ENCODE results near the gene USP31. TPM values are rescaled to one million over a fixed set of nuclear protein-coding genes. Genes with fewer than 3 reads are reported as not detected.
A peak's percentile ranks its signal among the peaks of the same experiment; 100 is the strongest.

USP31 gene
- total RNA-seq, 2 donors from 2014 or later: 16.2 to 67.3 TPM

- Histone ChIP-seq H3K4me3 (no peak overlapping the region), H3K9me3 (no peaks in the 10 kb centered on the region), H3K36me3 (no peaks in the 10 kb centered on the region), H3K27me3 (replicated peaks; ENCODE audit: insufficient read depth) (no peaks in the 10 kb centered on the region), H3K27ac (peak overlapping the region; percentile 9 to 17), H3K4me1 (replicated peaks) (no peaks in the 10 kb centered on the region)
- no peak for TF ChIP-seq CTCF (IDR thresholded peaks at IDR 0.05)
- TF ChIP-seq POLR2A (IDR thresholded peaks at IDR 0.05): no peak
- TF ChIP-seq POLR2AphosphoS5 (IDR thresholded peaks at IDR 0.05): no peak
- 9% methylated on average over 2 of the region's 2 CpGs for WGBS
- intact Hi-C loops (cut with DNase I): no loop called here
- DNase-seq (ENCODE audit: low spot score): no peak
Observed at GRCh38 chr16:23125277-23125676, 24.0 kb downstream of the USP31 start.

GRCh38 chr16:23124315-23124714 is 24.9 kb downstream of the USP31 start:
- no peaks in the 10 kb centered on the region for H3K4me1 ChIP-seq (replicated peaks)
- DNase-seq (ENCODE audit: low spot score): no peak
- H3K36me3 ChIP-seq: no peaks in the 10 kb centered on the region
- no peaks in the 10 kb centered on the region for H3K27me3 ChIP-seq (replicated peaks; ENCODE audit: insufficient read depth)
- intact Hi-C loops (cut with DNase I): no loop called here
- TF ChIP-seq CTCF (IDR thresholded peaks at IDR 0.05) (no peak), POLR2AphosphoS5 (IDR thresholded peaks at IDR 0.05) (peak; percentile 35)
- H3K9me3 ChIP-seq: no peaks in the 10 kb centered on the region
- 79% methylated on average over 8 of the region's 8 CpGs for WGBS
- peak overlapping the region in 1 of 2 donors; percentile 27 for H3K27ac ChIP-seq
- H3K4me3 ChIP-seq: no peak overlapping the region

- no peaks in the 10 kb centered on the region for H3K9me3 ChIP-seq
- WGBS: 59% methylated on average over 5 of the region's 5 CpGs
- no peak for TF ChIP-seq CTCF (IDR thresholded peaks at IDR 0.05)
- no peak for TF ChIP-seq POLR2AphosphoS5 (IDR thresholded peaks at IDR 0.05)
- TF ChIP-seq POLR2A (IDR thresholded peaks at IDR 0.05): no peak
- no peaks in the 10 kb centered on the region for H3K27me3 ChIP-seq (replicated peaks; ENCODE audit: insufficient read depth)
- no peaks in the 10 kb centered on the region for H3K36me3 ChIP-seq
- no peaks in the 10 kb centered on the region for H3K4me1 ChIP-seq (replicated peaks)
- no peak overlapping the region for H3K4me3 ChIP-seq
- intact Hi-C loops (cut with DNase I): no loop called here
- no peak overlapping the region for H3K27ac ChIP-seq
- no peak for DNase-seq (ENCODE audit: low spot score)
Observed at GRCh38 chr16:23122144-23122543, 27.1 kb downstream of the USP31 start.

GRCh38 chr16:23121024-23121423 is 28.2 kb downstream of the USP31 start:
- TF ChIP-seq POLR2AphosphoS5 (IDR thresholded peaks at IDR 0.05) (peak; percentile 52), CTCF (IDR thresholded peaks at IDR 0.05) (no peak)
- intact Hi-C loops (cut with DNase I): no loop called here
- Histone ChIP-seq H3K27me3 (replicated peaks; ENCODE audit: insufficient read depth) (no peaks in the 10 kb centered on the region), H3K4me1 (replicated peaks) (no peaks in the 10 kb centered on the region), H3K4me3 (no peak overlapping the region), H3K36me3 (no peaks in the 10 kb centered on the region), H3K27ac (peak overlapping the region; percentile 57 to 64), H3K9me3 (no peaks in the 10 kb centered on the region)
- 25% methylated on average over 3 of the region's 3 CpGs for WGBS
- DNase-seq (ENCODE audit: low spot score): peak; percentile 40

GRCh38 chr16:23120562-23120961 is 28.7 kb downstream of the USP31 start:
- H3K36me3 ChIP-seq: no peaks in the 10 kb centered on the region
- peak overlapping the region; percentile 57 to 64 for H3K27ac ChIP-seq
- no peak for DNase-seq (ENCODE audit: low spot score)
- no peaks in the 10 kb centered on the region for H3K4me1 ChIP-seq (replicated peaks)
- H3K27me3 ChIP-seq (replicated peaks; ENCODE audit: insufficient read depth): no peaks in the 10 kb centered on the region
- TF ChIP-seq CTCF (IDR thresholded peaks at IDR 0.05): no peak
- no peaks in the 10 kb centered on the region for H3K9me3 ChIP-seq
- 82% methylated on average over 4 of the region's 4 CpGs for WGBS
- H3K4me3 ChIP-seq: no peak overlapping the region
- intact Hi-C loops (cut with DNase I): no loop called here

Data from prostate gland (tissue), 2 donors.